NCI-H82 treated with DMSO at 0.1 percent for 48 hours (cell line): Measurements from ENCODE around the gene PFN4.

Experiments
- DNase-seq: peaks from one replicate; lab custom pipeline; 2025; ENCODE audit not compliant: unreplicated experiment; lab: John Stamatoyannopoulos, UW

Gene PFN4

DNA sequence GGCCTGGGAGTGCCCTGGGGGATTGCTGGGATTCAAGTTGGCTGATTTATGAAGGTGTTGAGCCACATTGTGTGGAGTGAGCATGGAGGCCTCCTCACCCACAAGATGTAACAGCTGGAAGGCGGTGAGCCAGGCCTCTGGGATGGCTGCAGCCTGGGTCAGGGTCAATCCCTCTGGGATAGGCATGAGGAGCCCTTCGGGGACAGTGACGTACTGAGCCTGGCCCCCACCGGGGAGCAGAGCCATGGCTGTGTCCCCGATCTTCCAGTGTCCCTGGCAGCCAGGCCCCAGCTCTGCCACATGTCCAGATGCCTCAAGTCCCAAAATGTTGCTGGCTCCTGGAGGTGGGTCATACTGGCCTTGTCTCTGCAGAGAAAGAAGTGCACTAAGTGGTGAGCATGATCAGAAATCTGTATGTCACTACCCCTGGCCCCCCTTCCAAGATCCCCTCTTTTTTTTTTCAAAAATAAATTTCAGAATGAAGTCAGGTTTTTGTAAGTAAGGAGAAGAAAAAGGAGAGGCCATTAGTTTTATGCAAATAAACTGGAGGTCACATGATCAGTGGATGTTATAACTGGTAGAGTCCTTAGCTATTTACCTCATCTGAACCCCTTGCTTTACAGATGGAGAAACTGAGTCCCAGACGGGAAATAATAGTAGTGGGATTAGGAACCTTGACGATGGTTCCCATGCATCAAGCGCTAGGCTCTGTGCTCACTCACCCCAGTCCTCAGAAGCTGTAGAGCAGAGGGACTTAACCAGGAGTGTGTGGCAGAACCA, 40.2 kb downstream of the PFN4 start:
- DNase-seq = no peak

DNA sequence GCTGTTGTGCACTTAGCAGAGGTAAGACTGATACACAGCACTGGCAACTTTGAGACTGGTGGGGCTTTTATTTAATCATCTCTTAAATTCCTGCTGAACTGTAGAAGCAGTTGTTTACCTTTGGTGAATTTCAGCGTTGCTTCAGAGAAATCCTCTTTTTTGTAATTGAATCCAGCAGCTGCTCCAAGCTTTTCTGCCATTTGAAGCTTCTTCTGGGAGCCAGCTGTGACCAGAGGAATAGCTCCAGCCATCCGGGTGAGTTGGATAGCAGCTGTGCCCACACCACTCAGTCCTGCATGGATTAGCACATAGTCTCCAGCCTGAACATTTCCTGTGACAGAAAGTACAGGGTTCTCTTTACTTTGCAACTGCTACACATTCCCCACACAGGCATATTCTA, 42.4 kb downstream of the PFN4 start:
- DNase-seq = no peak

DNA sequence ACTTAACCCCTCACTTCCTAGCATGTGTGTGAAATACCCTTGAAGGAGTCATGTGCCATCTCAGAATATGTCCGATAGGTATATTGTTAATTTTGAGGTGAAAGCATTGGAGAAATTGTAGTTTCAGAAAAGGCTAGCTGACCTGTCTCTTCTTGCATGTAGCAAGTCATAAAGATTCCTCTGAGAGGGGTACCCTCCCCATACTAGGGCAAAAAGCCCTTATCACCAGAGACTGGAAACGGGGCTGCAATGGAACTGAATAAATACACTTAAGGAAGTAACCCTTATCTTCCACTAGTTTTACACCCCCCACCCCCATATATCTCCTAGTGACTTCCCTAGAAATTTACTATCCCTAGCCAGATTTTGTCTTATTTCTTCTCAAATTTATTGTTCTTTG, 45.3 kb downstream of the PFN4 start:
- DNase-seq = no peak

DNA sequence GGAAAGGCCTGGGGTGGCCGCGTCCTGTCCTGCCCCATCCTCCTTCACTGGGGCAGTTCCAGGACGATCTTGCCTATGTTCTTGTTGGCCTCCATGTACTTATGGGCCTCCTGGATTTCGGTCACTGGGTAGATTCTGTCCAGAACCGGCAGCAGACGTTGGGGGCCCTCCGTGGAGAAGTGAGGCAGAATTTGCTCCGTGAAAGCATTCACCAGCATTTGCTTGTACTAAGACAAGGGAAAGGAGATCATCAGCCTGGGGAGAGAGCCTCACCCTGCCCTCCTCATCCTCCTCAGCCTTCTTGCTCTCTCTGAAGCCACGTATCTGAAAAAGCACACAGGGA, 45.6 kb downstream of the PFN4 start:
- no peak for DNase-seq

DNA sequence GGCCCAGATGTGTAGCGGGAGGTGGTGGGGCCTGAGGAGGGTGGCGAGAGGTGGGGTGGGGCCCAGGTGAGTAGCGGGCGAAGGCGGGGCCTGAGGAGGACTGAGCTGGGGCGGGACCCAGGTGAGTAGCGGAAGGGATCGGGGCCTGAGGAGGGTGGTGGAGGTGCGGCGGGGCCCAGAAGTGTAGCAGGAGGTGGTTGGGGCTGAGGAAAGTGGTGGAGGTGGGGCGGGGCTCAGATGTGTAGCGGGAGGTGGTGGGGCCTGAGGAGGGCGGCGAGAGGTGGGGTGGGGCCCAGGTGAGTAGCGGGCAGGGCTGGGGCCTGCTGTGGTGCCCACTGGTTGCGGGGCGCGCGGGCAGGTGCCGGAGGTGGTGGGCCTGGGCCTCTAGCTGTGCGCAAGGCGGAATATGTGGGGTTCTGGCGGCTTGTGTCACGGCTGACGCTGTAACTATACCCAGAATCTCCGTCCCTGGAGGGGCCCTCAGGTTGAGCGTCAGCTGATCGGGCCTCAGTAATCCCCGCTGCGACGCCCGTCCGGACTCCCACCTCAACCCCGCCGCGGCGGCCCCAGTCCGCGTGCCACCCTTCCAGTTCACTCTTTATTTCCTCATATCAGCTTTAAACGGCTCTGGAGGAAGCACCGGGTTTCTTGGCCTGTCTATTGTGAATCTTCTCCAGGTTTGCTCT, 46.1 kb downstream of the PFN4 start:
- no peak for DNase-seq

DNA sequence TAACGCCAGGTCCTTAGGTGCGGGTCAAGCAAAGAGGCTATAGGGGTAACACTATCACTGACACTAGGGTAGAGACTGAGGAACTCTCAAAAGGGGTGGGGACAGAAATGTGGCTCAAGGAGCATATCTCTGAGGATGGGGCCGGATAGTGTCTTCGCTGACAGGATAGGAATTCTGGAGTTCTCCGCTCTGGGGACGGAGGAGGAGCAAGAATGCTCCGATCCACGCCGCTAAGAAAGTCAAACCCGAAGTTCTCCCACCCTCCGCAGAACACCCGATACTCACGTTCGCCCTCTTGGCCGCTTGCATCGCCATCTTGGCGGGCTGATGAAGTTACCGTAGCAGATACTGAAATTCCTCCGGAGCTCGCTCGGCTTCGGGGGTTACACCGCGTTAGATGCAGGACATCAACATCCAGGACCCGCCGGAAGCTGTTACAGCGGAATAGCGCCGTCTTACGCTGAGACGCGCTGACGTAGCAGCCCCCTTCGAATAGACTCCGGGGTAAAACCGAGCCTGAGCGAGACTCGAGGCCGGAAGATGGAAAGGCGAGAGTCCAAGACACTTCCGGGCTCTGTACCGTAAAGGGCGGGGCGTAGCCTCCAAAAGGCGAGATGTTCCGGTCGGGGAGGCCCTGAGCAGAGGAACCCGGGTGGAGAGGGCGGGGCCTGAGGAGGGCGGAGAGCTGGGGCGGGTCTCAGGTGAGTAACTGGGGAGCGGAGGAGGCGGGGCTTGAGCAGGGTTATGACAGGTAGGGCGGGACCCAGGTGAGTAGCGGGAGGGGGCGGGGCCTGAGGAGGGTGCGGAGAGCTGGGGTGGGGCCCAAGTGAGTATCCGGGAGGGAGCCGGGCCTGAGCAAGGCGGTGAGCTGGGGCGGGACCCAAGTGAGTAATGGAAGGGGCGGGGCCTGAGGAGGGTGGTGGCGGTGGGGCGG, 47.0 kb downstream of the PFN4 start, which contains the start of gene SF3B6:
Gene SF3B6, minus strand, starts transcription at position 412 of the 934 bp plus-strand sequence. Its CDS starts 97 bp downstream, at position 315.
- peak; percentile 98 for DNase-seq

DNA sequence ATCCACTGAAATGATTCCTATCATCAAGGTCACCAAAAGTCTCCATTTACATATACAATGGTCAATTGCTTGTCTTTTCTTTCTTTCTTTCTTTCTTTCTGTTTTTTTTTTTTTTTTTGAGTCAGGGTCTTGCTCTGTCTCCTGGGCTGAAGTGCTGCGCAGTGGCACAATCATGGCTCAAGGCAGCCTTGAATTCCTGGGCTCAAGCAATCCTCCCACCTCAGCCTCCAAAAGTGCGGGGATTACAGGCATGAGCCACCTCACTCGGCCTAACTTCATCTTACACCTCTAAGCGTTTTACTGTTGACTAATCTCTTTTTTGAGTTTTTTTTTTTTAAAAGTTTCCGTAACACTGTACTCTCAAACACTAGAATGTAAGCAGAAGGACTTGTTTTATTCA, 47.9 kb downstream of the PFN4 start:
- DNase-seq = no peak

DNA sequence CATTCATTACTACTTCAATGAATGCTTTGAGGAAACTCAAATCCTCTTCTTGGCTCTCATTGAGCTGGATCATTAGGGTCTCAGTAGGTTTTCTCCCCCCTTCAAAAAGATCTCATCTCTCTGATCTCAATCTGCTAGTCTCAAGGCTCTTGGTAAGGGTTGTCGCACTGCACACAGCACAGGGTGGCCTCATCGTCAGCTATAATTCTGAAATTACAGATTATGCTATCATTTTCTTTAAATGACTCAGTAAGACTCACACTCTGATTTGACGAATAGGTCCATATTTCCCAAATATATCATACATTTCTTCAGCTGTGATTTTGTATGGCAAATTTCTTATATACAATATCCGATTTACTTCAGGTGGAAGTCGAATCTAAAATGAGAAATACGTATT, 49.3 kb downstream of the PFN4 start:
- no peak for DNase-seq

DNA sequence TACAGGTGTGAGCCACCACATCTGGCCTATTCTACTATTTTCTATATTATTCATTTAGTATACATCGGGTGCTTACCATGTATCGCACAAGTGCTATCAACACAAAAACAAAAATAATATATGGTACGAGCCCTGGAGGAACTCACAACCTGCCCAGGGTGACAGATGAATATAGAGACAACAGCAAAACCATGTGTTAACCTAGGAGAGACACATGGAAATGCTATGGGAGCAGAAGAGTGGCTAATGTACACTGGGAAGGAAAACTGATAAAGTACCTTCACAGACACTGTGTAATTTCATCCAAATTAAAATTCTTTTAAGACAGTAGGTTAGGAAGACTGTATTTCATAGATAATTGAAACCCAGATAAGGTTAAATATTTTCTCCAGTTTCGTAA, 50.9 kb downstream of the PFN4 start:
- DNase-seq = no peak

DNA sequence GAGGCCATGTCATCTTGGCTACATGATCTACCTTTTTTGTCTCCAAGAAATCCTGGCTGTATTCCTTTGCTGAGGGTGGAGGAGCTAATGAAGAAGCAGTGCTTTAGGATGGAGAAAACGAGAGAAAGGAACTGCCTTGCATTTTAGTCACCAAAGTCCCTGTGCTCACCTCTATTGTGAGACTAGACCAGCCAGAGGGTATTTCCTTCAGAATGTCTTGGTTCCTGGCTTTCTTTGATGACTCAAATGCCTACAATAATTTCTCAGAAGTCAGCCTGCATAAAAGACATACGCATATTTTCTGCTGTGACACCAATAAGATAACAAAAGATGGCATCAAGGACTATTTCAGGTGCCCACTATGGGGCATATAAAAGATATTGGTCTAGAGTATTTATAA, 57.8 kb downstream of the PFN4 start:
- no peak for DNase-seq
